GM15510 (cell line): ENCODE data around the gene CCDC188.

Experiments
- POLR2A ChIP-seq: IDR thresholded peaks from 3 replicates; pipeline ENCODE4 v1.6.1; 2011; ENCODE audit warnings: borderline replicate concordance; ENCODE audit not compliant: insufficient read length; ENCODE audit errors: extremely low read depth

The CCDC188 gene

GRCh38 chr22:20165913-20166312, 15.1 kb upstream of the CCDC188 start:
- no peak for TF ChIP-seq POLR2A

GRCh38 chr22:20165421-20165820, 14.6 kb upstream of the CCDC188 start:
- no peak for TF ChIP-seq POLR2A

- no peak for TF ChIP-seq POLR2A
Measured at GRCh38 chr22:20164863-20165262, 14.0 kb upstream of the CCDC188 start.

GRCh38 chr22:20160041-20160440, 9.2 kb upstream of the CCDC188 start:
- no peak for TF ChIP-seq POLR2A

GRCh38 chr22:20159076-20159475, 8.2 kb upstream of the CCDC188 start:
- no peak for TF ChIP-seq POLR2A

- no peak for TF ChIP-seq POLR2A
Measured at GRCh38 chr22:20158391-20159036, 7.7 kb upstream of the CCDC188 start.

- no peak for TF ChIP-seq POLR2A
Measured at GRCh38 chr22:20157430-20158183, 6.8 kb upstream of the CCDC188 start.

GRCh38 chr22:20156611-20157429, 6.0 kb upstream of the CCDC188 start:
- no peak for TF ChIP-seq POLR2A

- TF ChIP-seq POLR2A, result no peak
Measured at GRCh38 chr22:20156042-20156389, 5.2 kb upstream of the CCDC188 start.

- no peak for TF ChIP-seq POLR2A
Measured at GRCh38 chr22:20155330-20156041, 4.6 kb upstream of the CCDC188 start.

- TF ChIP-seq POLR2A, result no peak
Measured at GRCh38 chr22:20154602-20155187, 3.8 kb upstream of the CCDC188 start.

GRCh38 chr22:20153945-20154344, 3.1 kb upstream of the CCDC188 start:
- no peak for TF ChIP-seq POLR2A

- no peak for TF ChIP-seq POLR2A
Measured at GRCh38 chr22:20152464-20152890, 1.6 kb upstream of the CCDC188 start.

GRCh38 chr22:20151276-20151588, 377 bp upstream of the CCDC188 start:
- no peak for TF ChIP-seq POLR2A
